Tibial nerve (tissue), 4 donors: Measurements from ENCODE around the gene GIPC3. TPM values are rescaled to one million over a fixed set of nuclear protein-coding genes. Genes with fewer than 3 reads are reported as not detected.

Source experiments
- DNase-seq, 2 donors: peaks; one replicate each; pipeline ENCODE4 v3.0.0-alpha.2; 2019; ENCODE audit warnings: low spot score in 2 of 2
- H3K27ac ChIP-seq, 4 donors: fragments of 200-600 bp; sonication (generic) in 3 of 4; one replicate each; pipeline ENCODE4 v1.5.1; 2017 to 2019; ENCODE audit warnings: mild to moderate bottlenecking in 1 of 4
- H3K27me3 ChIP-seq, 2 donors: fragments of 200-600 bp; sonication (generic) in 1 of 2; one replicate each; pipeline versions ENCODE4 v1.5.1 to v1.6.0; 2017 to 2019
- H3K36me3 ChIP-seq, 3 donors: fragments of 200-600 bp; sonication (generic); one replicate each; pipeline ENCODE4 v1.5.1; 2018 to 2019
- H3K4me1 ChIP-seq, 4 donors: fragments of 200-600 bp; sonication (generic) in 3 of 4; one replicate each; pipeline ENCODE4 v1.5.1; 2017 to 2019
- H3K4me3 ChIP-seq, 4 donors: fragments of 200-600 bp; sonication (generic) in 3 of 4; one replicate each; pipeline ENCODE4 v1.5.1; 2017 to 2019; ENCODE audit warnings: mild to moderate bottlenecking in 1 of 4, moderate library complexity in 1 of 4
- H3K9me3 ChIP-seq, 4 donors: fragments of 200-600 bp; sonication (generic) in 3 of 4; one replicate each; pipeline ENCODE4 v1.5.1; 2017 to 2019
- CTCF ChIP-seq, 5 experiments: fragments of 200-600 bp in 3 of 5; fragments of 450-650 bp in 2 of 5; sonication (generic) in 3 of 5; IDR thresholded peaks; one replicate each; pipeline ENCODE4 v1.5.1; 2016 to 2019; ENCODE audit warnings: antibody characterized with exemption in 5 of 5, mild to moderate bottlenecking in 3 of 5, moderate library complexity in 2 of 5
- EP300 ChIP-seq, 2 donors: sonication (generic); formaldehyde crosslinking; IDR thresholded peaks; one replicate each; pipeline ENCODE4 v1.6.1; 2017; ENCODE audit warnings: antibody characterized with exemption in 2 of 2, mild to moderate bottlenecking in 1 of 2
- POLR2A ChIP-seq, 2 donors: fragments of 450-650 bp; IDR thresholded peaks; one replicate each; pipeline ENCODE4 v1.6.1; 2017; ENCODE audit warnings: antibody characterized with exemption in 2 of 2, mild to moderate bottlenecking in 2 of 2, moderate library complexity in 2 of 2
- WGBS, 2 donors: methylation state at CpG; one replicate each; pipeline ENCODE4 v1.1.5; 2018; 5-methylcytosine and 5-hydroxymethylcytosine counted together
- small RNA-seq: library from RNA; depleted of rRNA; stranded (forward); fragments of <200 nt; gene quantifications from one replicate; pipeline ENCODE3, GENCODE V24; 2016
- total RNA-seq, 4 donors: library from RNA; depleted of rRNA; stranded (reverse); fragments of >200 nt; gene quantifications; one replicate each; pipeline ENCODE4 v1.1.0, GENCODE V29; 2016

The GIPC3 gene
- total RNA-seq, 4 donors from 2014 or later = 0.21 to 2.4 (median 1.1) TPM

- no peaks in the 10 kb centered on the region for H3K27me3 ChIP-seq
- H3K27ac ChIP-seq = no peak overlapping the region
- no peak for DNase-seq
- H3K9me3 ChIP-seq = no peaks in the 10 kb centered on the region
- WGBS, 2 donors = 90 to 91% methylated on average over 48 to 53 of the region's 55 CpGs
- no peaks in the 10 kb centered on the region for H3K4me1 ChIP-seq
- no peak for TF ChIP-seq EP300 (IDR thresholded peaks at IDR 0.05)
- H3K4me3 ChIP-seq = no peak overlapping the region
- H3K36me3 ChIP-seq = peaks cover 0 to 100% (median 7%) of the 10 kb centered on the region in 3 donors
Observed at GRCh38 chr19:3638208-3639193, 53.2 kb downstream of the GIPC3 start.

GRCh38 chr19:3639479-3639878 lies 54.2 kb downstream of the GIPC3 start:
- no peak for DNase-seq
- Histone ChIP-seq H3K36me3 (peaks cover 0 to 100% (median 7%) of the 10 kb centered on the region in 3 donors), H3K4me3 (no peak overlapping the region), H3K27me3 (no peaks in the 10 kb centered on the region), H3K27ac (no peak overlapping the region), H3K9me3 (no peaks in the 10 kb centered on the region), H3K4me1 (peaks cover 0 to 8% (median 0%) of the 10 kb centered on the region in 4 donors)
- 96 to 98% methylated on average over 13 of the region's 13 CpGs for WGBS, 2 donors
- TF ChIP-seq EP300 (IDR thresholded peaks at IDR 0.05) (no peak), CTCF (IDR thresholded peaks at IDR 0.05) (no peak), POLR2A (IDR thresholded peaks at IDR 0.05) (no peak)

- WGBS, 2 donors = 95% methylated on average over 20 of the region's 28 CpGs
- Histone ChIP-seq H3K27ac (no peak overlapping the region), H3K4me1 (peaks cover 0 to 20% (median 0%) of the 10 kb centered on the region in 4 donors), H3K4me3 (no peak overlapping the region), H3K36me3 (peaks cover 0 to 100% (median 7%) of the 10 kb centered on the region in 3 donors), H3K27me3 (no peaks in the 10 kb centered on the region), H3K9me3 (no peaks in the 10 kb centered on the region)
- no peak for DNase-seq
- TF ChIP-seq CTCF (IDR thresholded peaks at IDR 0.05) (no peak), EP300 (IDR thresholded peaks at IDR 0.05) (no peak), POLR2A (IDR thresholded peaks at IDR 0.05) (no peak)
Observed at GRCh38 chr19:3641515-3642269, 56.4 kb downstream of the GIPC3 start.

GRCh38 chr19:3642296-3642695 lies 57.0 kb downstream of the GIPC3 start:
- Histone ChIP-seq H3K4me1 (peaks cover 0 to 20% (median 0%) of the 10 kb centered on the region in 4 donors), H3K9me3 (no peaks in the 10 kb centered on the region), H3K27ac (no peak overlapping the region), H3K36me3 (peaks cover 0 to 99% (median 7%) of the 10 kb centered on the region in 3 donors), H3K27me3 (no peaks in the 10 kb centered on the region), H3K4me3 (no peak overlapping the region)
- DNase-seq = no peak
- TF ChIP-seq CTCF (IDR thresholded peaks at IDR 0.05) (no peak), EP300 (IDR thresholded peaks at IDR 0.05) (no peak)
- 88 to 89% methylated on average over 17 of the region's 17 CpGs for WGBS, 2 donors

Small RNA genes within 50 kb of the gene (small RNA-seq; reads per million reads assigned to genes)
- not detected for gene AC005786.1

Other genes starting within 250 kb of the GIPC3 start
- 100 to 1,000 TPM; 138 to 200 (median 160) TPM for gene NFIC, start 218.9 kb upstream of the GIPC3 start, total RNA-seq
- not detected for gene SMIM24, start 105.0 kb upstream of the GIPC3 start, total RNA-seq
- not detected for gene SMIM44, start 102.0 kb upstream of the GIPC3 start, total RNA-seq
- 10 to 100 TPM; 19.7 to 30.3 (median 23.0) TPM for gene DOHH, start 84.8 kb upstream of the GIPC3 start, total RNA-seq
- 10 to 100 TPM; 18.6 to 31.8 (median 25.7) TPM for gene FZR1, start 79.2 kb upstream of the GIPC3 start, total RNA-seq
- 1 to 10 TPM in 1 of 4 donors, not detected in 3; 2.4 TPM for gene TEKTIP1, start 46.3 kb upstream of the GIPC3 start, total RNA-seq
- 100 to 1,000 TPM in 1 of 4 donors, 10 to 100 TPM in 3; 45.7 to 108 (median 62.8) TPM for gene MFSD12, start 27.9 kb upstream of the GIPC3 start, total RNA-seq
- 100 to 1,000 TPM in 3 of 4 donors, 10 to 100 TPM in 1; 94.0 to 181 (median 153) TPM for gene HMG20B, start 12.5 kb upstream of the GIPC3 start, total RNA-seq
- 10 to 100 TPM in 1 of 4 donors, 1 to 10 TPM in 3; 4.4 to 11.4 (median 7.2) TPM for gene TBXA2R, start 21.4 kb downstream of the GIPC3 start, total RNA-seq
- 10 to 100 TPM; 22.9 to 59.1 (median 42.7) TPM for gene CACTIN, start 41.3 kb downstream of the GIPC3 start, total RNA-seq
- 10 to 100 TPM; 23.0 to 37.2 (median 24.9) TPM for gene PIP5K1C, start 115.0 kb downstream of the GIPC3 start, total RNA-seq
- gene TJP3, start 122.9 kb downstream of the GIPC3 start, total RNA-seq = under 1 TPM in 3 of 4 donors, not detected in 1; 0.21 to 0.90 (median 0.22) TPM
- gene APBA3, start 176.2 kb downstream of the GIPC3 start, total RNA-seq = 10 to 100 TPM; 21.6 to 51.0 (median 34.7) TPM
- 100 to 1,000 TPM in 1 of 4 donors, 10 to 100 TPM in 3; 44.1 to 111 (median 59.2) TPM for gene MRPL54, start 177.2 kb downstream of the GIPC3 start, total RNA-seq
- gene RAX2, start 186.8 kb downstream of the GIPC3 start, total RNA-seq = not detected
- gene MATK, start 200.9 kb downstream of the GIPC3 start, total RNA-seq = 1 to 10 TPM in 3 of 4 donors, under 1 TPM in 1; 0.78 to 2.9 (median 2.1) TPM